Mucosa of gallbladder (tissue), 1 donor: Measurements from ENCODE around the gene BAX. TPM values are rescaled to one million over a fixed set of nuclear protein-coding genes. Genes with fewer than 3 reads are reported as not detected.

Source experiments
- DNase-seq: peaks from one replicate; pipeline ENCODE4 v3.0.0-alpha.2; 2020; ENCODE audit warnings: low spot score
- total RNA-seq: library from RNA; stranded (reverse); gene quantifications from one replicate; pipeline ENCODE4 v1.2.1, GENCODE V29; 2021
- donor health status: DM: no; HTN: no; CAD: no.

Gene BAX
- total RNA-seq, 1 donor from 2014 or later, result 110 TPM

- DNase-seq, result peak; percentile 70
Observed at GRCh38 chr19:48962029-48962848, 7.6 kb downstream of the BAX start.

- DNase-seq, result no peak
Observed at GRCh38 chr19:48962849-48963165, 8.1 kb downstream of the BAX start.

GRCh38 chr19:48963371-48964204, 8.9 kb downstream of the BAX start:
- peak; percentile 74 for DNase-seq

DNA sequence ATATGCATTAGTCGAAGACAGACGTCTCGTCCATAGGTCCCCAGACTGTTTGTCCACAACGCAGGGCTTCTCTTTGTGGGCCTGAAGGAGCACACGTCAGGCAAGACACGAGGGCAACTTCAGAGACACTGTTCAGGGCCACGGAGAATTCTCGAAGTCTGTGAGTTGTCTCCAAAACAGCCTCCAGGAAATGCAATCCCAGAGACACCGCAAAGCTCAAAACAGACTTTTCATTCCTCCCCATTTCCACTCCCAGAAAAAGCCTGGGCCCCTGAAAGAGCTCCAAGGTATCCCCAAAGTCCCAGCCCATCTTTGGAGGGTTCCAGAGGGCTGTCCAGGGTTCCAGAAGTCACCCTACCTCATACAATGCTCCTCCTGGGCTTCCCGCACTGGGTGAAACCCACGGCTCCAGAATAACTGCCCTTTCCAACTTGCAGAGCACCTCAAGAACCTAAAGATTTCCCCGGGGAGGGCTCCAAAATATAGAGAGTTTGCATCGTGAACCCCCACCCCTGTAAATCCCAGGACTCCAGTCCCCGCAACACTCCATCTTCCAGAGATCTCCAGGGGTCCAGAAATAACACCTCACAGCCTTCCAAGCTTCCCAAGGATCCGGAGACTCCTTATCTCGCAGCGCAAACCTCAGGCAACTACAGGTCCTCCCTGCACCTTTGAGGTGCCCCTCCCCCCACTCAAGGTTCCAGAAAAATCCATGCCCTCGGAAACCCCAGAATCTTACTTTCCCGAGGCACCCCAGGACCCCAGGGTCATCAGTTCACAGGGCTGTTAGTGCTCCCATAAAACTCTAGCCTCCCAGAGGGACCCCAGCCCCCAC, 9.7 kb downstream of the BAX start:
- no peak for DNase-seq

DNA sequence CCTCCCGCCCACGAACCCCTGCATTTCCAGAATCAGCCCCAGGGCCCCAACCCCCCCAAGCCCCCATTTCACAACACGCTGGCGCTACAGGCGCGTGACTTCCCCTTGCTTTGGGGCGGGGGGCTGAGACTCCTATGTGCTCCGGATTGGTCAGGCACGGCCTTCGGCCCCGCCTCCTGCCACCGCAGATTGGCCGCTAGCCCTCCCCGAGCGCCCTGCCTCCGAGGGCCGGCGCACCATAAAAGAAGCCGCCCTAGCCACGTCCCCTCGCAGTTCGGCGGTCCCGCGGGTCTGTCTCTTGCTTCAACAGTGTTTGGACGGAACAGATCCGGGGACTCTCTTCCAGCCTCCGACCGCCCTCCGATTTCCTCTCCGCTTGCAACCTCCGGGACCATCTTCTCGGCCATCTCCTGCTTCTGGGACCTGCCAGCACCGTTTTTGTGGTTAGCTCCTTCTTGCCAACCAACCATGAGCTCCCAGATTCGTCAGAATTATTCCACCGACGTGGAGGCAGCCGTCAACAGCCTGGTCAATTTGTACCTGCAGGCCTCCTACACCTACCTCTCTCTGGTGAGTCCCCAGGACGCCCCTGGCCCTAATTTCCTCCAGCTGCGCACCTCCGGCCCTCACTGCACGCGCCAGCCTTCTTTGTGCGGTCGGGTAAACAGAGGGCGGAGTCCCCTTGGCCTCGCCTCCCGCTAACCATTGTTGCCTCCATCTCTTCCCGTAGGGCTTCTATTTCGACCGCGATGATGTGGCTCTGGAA, 10.5 kb downstream of the BAX start, which contains the start of gene FTL:
FTL (plus strand) TSS at position 270 of the 766 bp plus-strand sequence; CDS start at position 469, 199 bp downstream.
- DNase-seq, result peak; percentile 98

- peak; percentile 86 for DNase-seq
Observed at GRCh38 chr19:48965806-48966540, 11.3 kb downstream of the BAX start.

- no peak for DNase-seq
Observed at GRCh38 chr19:48966541-48967345, 12.1 kb downstream of the BAX start.

DNA sequence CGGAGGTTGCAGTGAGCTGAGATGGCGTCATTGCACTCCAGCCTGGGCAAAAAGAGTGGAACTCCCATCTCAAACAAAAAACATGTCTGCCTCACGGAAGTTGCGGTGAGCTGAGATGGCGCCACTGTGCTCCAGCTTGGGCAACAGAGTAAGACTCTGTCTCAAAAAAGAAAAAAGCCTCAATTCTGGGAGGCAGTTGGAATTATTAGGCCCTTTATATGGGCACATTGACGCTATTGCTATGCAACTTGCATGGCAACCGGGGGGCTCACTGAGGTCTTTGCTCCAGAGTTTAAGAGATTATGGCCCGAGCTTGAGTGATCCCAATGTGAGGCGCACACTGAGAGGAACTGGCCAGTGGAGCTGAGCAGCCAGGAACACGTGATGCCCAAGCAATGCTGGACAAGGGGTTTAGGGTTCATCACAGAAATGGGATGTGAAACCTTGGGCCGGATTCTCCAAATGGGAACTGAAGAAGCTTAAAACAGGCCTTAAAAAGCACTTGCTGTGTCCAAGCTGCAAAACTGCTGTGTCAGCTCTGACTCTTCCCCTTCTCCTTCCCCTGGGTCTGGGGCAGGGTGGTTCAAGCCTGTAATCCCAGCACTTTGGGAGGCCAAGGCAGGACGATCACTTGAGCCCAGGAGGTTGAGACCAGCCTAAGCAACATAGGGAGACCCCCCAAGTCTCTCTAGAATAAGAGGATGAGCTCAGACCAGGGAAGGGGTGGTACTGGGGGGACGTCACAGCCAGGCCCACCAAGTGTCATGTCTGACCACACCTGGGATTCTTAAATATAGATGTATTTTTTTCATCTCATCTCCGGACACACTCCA, 12.9 kb downstream of the BAX start:
- peak; percentile 61 for DNase-seq

GRCh38 chr19:48968179-48968661, 13.5 kb downstream of the BAX start:
- DNase-seq, result no peak

- DNase-seq, result no peak
Observed at GRCh38 chr19:48968813-48969218, 14.1 kb downstream of the BAX start.

- no peak for DNase-seq
Observed at GRCh38 chr19:48969276-48970138, 14.8 kb downstream of the BAX start.

DNA sequence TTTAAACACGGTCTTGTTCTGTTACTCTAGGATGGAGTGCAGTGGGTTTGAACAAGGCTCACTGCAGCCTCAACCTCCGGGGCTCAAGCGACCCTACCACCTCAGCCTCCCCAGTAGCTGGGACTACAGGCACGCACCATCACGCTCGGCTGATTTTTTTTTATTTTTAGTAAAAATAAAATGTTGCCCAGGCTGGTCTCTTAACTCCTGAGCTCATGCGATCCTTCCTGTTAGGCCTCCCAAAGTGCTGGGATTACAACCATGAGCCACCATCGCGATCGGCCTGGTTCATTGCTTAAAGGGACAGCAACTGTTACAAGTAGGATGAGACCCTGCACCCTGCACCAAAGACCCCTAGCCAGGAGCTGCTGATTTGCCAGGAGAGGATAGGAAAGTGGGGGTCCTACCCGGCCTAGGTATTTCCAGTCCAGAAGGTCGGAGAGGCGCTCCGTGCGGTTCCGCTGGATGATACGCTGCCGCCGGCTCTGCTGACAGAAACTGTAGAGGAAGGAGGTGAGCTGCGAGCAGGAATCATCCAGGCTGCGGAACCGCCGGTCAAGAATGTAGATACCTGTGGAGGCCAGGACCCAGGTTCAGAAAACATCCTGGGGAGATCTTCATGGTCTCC, 15.6 kb downstream of the BAX start:
- no peak for DNase-seq

GRCh38 chr19:48970923-48971395, 16.3 kb downstream of the BAX start:
- DNase-seq, result peak; percentile 85

GRCh38 chr19:48975947-48976847, 21.5 kb downstream of the BAX start:
- DNase-seq, result no peak

DNA sequence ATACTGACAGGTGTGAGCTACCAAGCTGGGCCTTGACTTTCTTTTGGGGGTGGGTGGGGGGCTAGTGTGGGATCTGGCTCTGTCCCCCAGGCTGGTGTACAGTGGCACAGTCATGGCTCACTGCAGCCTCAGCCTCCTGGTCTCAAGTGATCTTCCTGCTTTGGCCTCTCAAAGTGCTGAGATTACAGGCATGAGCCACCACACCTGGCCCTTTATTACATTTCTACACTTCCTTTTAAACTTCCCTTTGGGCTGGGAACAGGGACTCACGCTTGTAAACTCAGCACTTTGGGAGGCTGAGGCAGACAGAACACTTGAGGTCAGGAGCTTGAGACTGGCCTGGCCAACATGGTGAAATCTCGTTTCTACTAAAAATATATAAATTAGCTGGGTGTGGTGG, 22.4 kb downstream of the BAX start:
- DNase-seq, result no peak

- DNase-seq, result no peak
Observed at GRCh38 chr19:48982280-48982679, 27.6 kb downstream of the BAX start.
